ENCODE data around the gene LCE3A.

- TF ChIP-seq CTCF (IDR thresholded peaks at IDR 0.05), result no peak
- TF ChIP-seq POLR2A (IDR thresholded peaks at IDR 0.05), result no peak
Measured at GRCh38 chr1:152645146-152645545, 22.2 kb upstream of the LCE3A start.

Data from thyroid gland (tissue), 4 donors.